ENCODE measurements around the gene FER. TPM values are rescaled to one million over a fixed set of nuclear protein-coding genes. Genes with fewer than 3 reads are reported as not detected.

The FER gene
- polyA plus RNA-seq, 1 of the 3 experiments (the other 2 are of a cell fraction) = 1.8 TPM

DNA sequence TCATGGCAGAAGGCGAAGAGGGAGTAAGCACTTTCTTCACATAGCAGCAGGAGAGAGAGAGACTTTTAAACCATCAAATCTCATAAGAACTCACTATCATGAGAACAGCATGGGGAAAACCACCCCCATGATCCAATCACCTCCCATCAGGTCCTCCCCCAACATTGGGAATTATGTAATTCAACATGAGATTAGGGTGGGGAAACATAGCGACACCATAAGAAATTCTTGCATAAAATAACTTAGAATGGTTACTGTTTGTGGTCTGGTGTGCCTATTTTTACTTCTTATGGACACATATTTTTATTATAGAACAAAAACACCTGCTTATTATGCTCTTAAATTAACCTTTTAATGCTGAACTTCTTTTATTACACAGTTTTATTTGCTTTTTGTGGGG is 364.0 kb downstream of the FER start:
- no peaks in the 10 kb centered on the region for H3K36me3 ChIP-seq (replicated peaks in 1 of 2; ENCODE audit: control insufficient read depth in 1 of 2, insufficient read depth in 2 of 2, low read length in 1 of 2)
- no peaks in the 10 kb centered on the region for H4K20me1 ChIP-seq (ENCODE audit: insufficient read depth)
- no peak overlapping the region for H3K4me3 ChIP-seq (ENCODE audit: low read depth in 2 of 2, low read length in 1 of 2)
- no peak overlapping the region for H3K27ac ChIP-seq (ENCODE audit: low read depth in 2 of 2, low read length in 1 of 2)
- CTCF ChIA-PET = no interaction called here
- no peaks in the 10 kb centered on the region for H3K9me2 ChIP-seq
- TF ChIP-seq MEF2A (IDR thresholded peaks at IDR 0.05; ENCODE audit: borderline replicate concordance, low read depth) = no peak
- no peak for TF ChIP-seq YY1 (IDR thresholded peaks at IDR 0.05; ENCODE audit: low read depth)
- TF ChIP-seq EZH2phosphoT487 (IDR thresholded peaks at IDR 0.05; ENCODE audit: borderline replicate concordance, low read depth) = no peak
- TF ChIP-seq RAD21 (IDR thresholded peaks at IDR 0.05; ENCODE audit: low read length) = no peak
- no peak for TF ChIP-seq SMC3 (IDR thresholded peaks at IDR 0.05; ENCODE audit: low read depth, low read length)
- no peak for TF ChIP-seq NRF1 (IDR thresholded peaks at IDR 0.05; ENCODE audit: low read depth, low read length)
- no peak for TF ChIP-seq FOSL2 (IDR thresholded peaks at IDR 0.05; ENCODE audit: borderline replicate concordance, low read depth)
- no peak for TF ChIP-seq MXI1 (IDR thresholded peaks at IDR 0.05; ENCODE audit: low read depth, low read length)
- TF ChIP-seq RXRA (IDR thresholded peaks at IDR 0.05; ENCODE audit: borderline replicate concordance, low read depth) = no peak
- TF ChIP-seq FOXJ3 (CRISPR knock-in tag; IDR thresholded peaks at IDR 0.05) = no peak
- no peak for DNase-seq
- peaks cover 3 to 10% of the 10 kb centered on the region in 2 experiments; a peak in 2 of 4 replicates for H3K4me1 ChIP-seq (ENCODE audit: control insufficient read depth in 1 of 2, insufficient read depth in 2 of 2, low read depth in 1 of 2, low read length in 1 of 2)
- H3K79me2 ChIP-seq (ENCODE audit: insufficient read depth) = no peaks in the 10 kb centered on the region
- peaks cover 7% of the 10 kb centered on the region for H3F3A ChIP-seq (replicated peaks; ENCODE audit: insufficient read depth)
- H3K27me3 ChIP-seq (ENCODE audit: insufficient read depth) = no peaks in the 10 kb centered on the region
- H3K9me3 ChIP-seq = no peaks in the 10 kb centered on the region
- H3K9ac ChIP-seq = no peak overlapping the region
- H2AFZ ChIP-seq (ENCODE audit: low read depth) = no peak overlapping the region
- no peak overlapping the region for H3K4me2 ChIP-seq
- WGBS (ENCODE audit: low lambda C conversion rate) = 91% methylated on average over 2 of the region's 2 CpGs
- POLR2A ChIA-PET = no interaction called here

DNA sequence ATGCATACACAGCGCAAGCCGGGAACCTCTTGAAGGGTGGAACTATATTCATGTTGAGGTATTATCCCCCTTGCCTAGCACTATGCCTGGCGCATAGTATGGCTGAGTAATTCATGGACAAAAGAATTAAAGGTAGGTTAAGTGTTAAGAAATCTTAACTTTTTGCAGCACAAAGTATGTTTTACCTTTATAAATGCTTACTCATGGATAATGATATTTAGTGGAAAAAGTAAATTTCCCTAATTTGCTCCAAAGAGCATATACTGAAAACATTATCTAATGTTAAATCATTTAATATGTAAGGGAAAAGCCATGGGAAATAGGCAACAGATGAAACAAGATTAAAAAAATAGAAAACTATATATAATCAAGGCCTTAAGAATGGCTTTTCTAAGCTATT is 365.9 kb downstream of the FER start:
- H3K4me3 ChIP-seq (ENCODE audit: low read depth in 2 of 2, low read length in 1 of 2) = no peak overlapping the region
- H3K4me2 ChIP-seq = no peak overlapping the region
- no peaks in the 10 kb centered on the region for H4K20me1 ChIP-seq (ENCODE audit: insufficient read depth)
- WGBS (ENCODE audit: low lambda C conversion rate) = 95% methylated on average over 3 of the region's 3 CpGs
- no peaks in the 10 kb centered on the region for H3K27me3 ChIP-seq (ENCODE audit: insufficient read depth)
- TF ChIP-seq MXI1 (IDR thresholded peaks at IDR 0.05; ENCODE audit: low read depth, low read length) (no peak), RAD21 (IDR thresholded peaks at IDR 0.05; ENCODE audit: low read length) (no peak), FOXM1 (IDR thresholded peaks at IDR 0.05; ENCODE audit: low read depth) (no peak), RXRA (IDR thresholded peaks at IDR 0.05; ENCODE audit: borderline replicate concordance, low read depth) (no peak), RCOR1 (IDR thresholded peaks at IDR 0.05; ENCODE audit: low read length) (no peak), NFIC (IDR thresholded peaks at IDR 0.05; ENCODE audit: borderline replicate concordance) (no peak), SIN3A (IDR thresholded peaks at IDR 0.05; ENCODE audit: borderline replicate concordance, low read depth, low read length) (no peak), FOXJ3 (CRISPR knock-in tag; IDR thresholded peaks at IDR 0.05) (no peak), CHD2 (IDR thresholded peaks at IDR 0.05; ENCODE audit: low read length, partially characterized antibody) (no peak), JUND (IDR thresholded peaks at IDR 0.05) (no peak), TCF12 (IDR thresholded peaks at IDR 0.05) (no peak), RFX5 (IDR thresholded peaks at IDR 0.05; ENCODE audit: low read length) (no peak), TEAD4 (IDR thresholded peaks at IDR 0.05; ENCODE audit: borderline replicate concordance, insufficient read depth) (no peak), YY1 (IDR thresholded peaks at IDR 0.05; ENCODE audit: low read depth) (no peak), NRF1 (IDR thresholded peaks at IDR 0.05; ENCODE audit: low read depth, low read length) (no peak)
- TF ChIP-seq, protein P1, sequence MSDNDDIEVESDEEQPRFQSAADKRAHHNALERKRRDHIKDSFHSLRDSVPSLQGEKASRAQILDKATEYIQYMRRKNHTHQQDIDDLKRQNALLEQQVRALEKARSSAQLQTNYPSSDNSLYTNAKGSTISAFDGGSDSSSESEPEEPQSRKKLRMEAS (IDR thresholded peaks at IDR 0.05; ENCODE audit: low read depth) = no peak
- TF ChIP-seq, protein P2, sequence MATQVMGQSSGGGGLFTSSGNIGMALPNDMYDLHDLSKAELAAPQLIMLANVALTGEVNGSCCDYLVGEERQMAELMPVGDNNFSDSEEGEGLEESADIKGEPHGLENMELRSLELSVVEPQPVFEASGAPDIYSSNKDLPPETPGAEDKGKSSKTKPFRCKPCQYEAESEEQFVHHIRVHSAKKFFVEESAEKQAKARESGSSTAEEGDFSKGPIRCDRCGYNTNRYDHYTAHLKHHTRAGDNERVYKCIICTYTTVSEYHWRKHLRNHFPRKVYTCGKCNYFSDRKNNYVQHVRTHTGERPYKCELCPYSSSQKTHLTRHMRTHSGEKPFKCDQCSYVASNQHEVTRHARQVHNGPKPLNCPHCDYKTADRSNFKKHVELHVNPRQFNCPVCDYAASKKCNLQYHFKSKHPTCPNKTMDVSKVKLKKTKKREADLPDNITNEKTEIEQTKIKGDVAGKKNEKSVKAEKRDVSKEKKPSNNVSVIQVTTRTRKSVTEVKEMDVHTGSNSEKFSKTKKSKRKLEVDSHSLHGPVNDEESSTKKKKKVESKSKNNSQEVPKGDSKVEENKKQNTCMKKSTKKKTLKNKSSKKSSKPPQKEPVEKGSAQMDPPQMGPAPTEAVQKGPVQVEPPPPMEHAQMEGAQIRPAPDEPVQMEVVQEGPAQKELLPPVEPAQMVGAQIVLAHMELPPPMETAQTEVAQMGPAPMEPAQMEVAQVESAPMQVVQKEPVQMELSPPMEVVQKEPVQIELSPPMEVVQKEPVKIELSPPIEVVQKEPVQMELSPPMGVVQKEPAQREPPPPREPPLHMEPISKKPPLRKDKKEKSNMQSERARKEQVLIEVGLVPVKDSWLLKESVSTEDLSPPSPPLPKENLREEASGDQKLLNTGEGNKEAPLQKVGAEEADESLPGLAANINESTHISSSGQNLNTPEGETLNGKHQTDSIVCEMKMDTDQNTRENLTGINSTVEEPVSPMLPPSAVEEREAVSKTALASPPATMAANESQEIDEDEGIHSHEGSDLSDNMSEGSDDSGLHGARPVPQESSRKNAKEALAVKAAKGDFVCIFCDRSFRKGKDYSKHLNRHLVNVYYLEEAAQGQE (IDR thresholded peaks at IDR 0.05; ENCODE audit: low read depth, low read length) = no peak
- TF ChIP-seq, protein P3, sequence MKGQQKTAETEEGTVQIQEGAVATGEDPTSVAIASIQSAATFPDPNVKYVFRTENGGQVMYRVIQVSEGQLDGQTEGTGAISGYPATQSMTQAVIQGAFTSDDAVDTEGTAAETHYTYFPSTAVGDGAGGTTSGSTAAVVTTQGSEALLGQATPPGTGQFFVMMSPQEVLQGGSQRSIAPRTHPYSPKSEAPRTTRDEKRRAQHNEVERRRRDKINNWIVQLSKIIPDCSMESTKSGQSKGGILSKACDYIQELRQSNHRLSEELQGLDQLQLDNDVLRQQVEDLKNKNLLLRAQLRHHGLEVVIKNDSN (IDR thresholded peaks at IDR 0.05; ENCODE audit: borderline replicate concordance, low read depth) = no peak
- ChIA-PET POLR2A (no interaction called here), CTCF (no interaction called here)
- no peak for DNase-seq
- no peak overlapping the region for H3K27ac ChIP-seq (ENCODE audit: low read depth in 2 of 2, low read length in 1 of 2)
- H3K9me2 ChIP-seq = no peaks in the 10 kb centered on the region
- H3F3A ChIP-seq (replicated peaks; ENCODE audit: insufficient read depth) = no peaks in the 10 kb centered on the region
- no peaks in the 10 kb centered on the region for H3K36me3 ChIP-seq (replicated peaks in 1 of 2; ENCODE audit: control insufficient read depth in 1 of 2, insufficient read depth in 2 of 2, low read length in 1 of 2)
- H3K79me2 ChIP-seq (ENCODE audit: insufficient read depth) = no peaks in the 10 kb centered on the region
- no peaks in the 10 kb centered on the region for H3K4me1 ChIP-seq (ENCODE audit: control insufficient read depth in 1 of 2, insufficient read depth in 2 of 2, low read depth in 1 of 2, low read length in 1 of 2)
- no peak overlapping the region for H3K9ac ChIP-seq
- no peak overlapping the region for H2AFZ ChIP-seq (ENCODE audit: low read depth)
- no peaks in the 10 kb centered on the region for H3K9me3 ChIP-seq
